Vagina (tissue), 2 donors: Measurements from ENCODE around the gene APCDD1L. TPM values are rescaled to one million over a fixed set of nuclear protein-coding genes. Genes with fewer than 3 reads are reported as not detected.
A peak's percentile ranks its signal among the peaks of the same experiment; 100 is the strongest.
"Not testable (repeated sequence)": the region's sequence is repeated elsewhere in the genome, so short reads cannot be mapped to it uniquely, and the experiment has no call there.

Experiments
- DNase-seq, 2 donors: peaks; one replicate each; pipeline ENCODE4 v3.0.0-alpha.2; 2017; ENCODE audit errors: extremely low spot score in 2 of 2
- H3K27ac ChIP-seq: fragments of 200-600 bp; sonication (generic); one replicate; pipeline ENCODE4 v1.5.1; 2019
- H3K27me3 ChIP-seq: fragments of 200-600 bp; sonication (generic); one replicate; pipeline ENCODE4 v1.5.1; 2019
- H3K36me3 ChIP-seq, 2 donors: fragments of 200-600 bp; sonication (generic); one replicate each; pipeline ENCODE4 v1.5.1; 2017 to 2019
- H3K4me1 ChIP-seq: fragments of 200-600 bp; sonication (generic); one replicate; pipeline ENCODE4 v1.5.1; 2019
- H3K4me3 ChIP-seq, 2 donors: fragments of 200-600 bp; sonication (generic); 1 replicate in 1 of 2; 2 replicates in 1 of 2; pipeline ENCODE4 v1.5.1; 2016 to 2019
- H3K9me3 ChIP-seq: fragments of 200-600 bp; sonication (generic); one replicate; pipeline ENCODE4 v1.5.1; 2019
- POLR2A ChIP-seq, 2 donors: fragments of 450-650 bp; IDR thresholded peaks; one replicate each; pipeline ENCODE4 v1.6.1; 2017; ENCODE audit warnings: antibody characterized with exemption in 2 of 2, mild to moderate bottlenecking in 2 of 2, moderate library complexity in 2 of 2
- POLR2AphosphoS5 ChIP-seq, 2 donors: sonication (generic); formaldehyde crosslinking; IDR thresholded peaks; one replicate each; pipeline ENCODE4 v1.9.0; 2017; ENCODE audit warnings: antibody characterized with exemption in 2 of 2, mild to moderate bottlenecking in 2 of 2, low read depth in 1 of 2; ENCODE audit not compliant: insufficient read depth in 1 of 2
- intact Hi-C: fragments of 100-400 bp; cut with DNase I; formaldehyde crosslinking; loops from one replicate; pipeline ENCODE4 v1.15.1; 2023
- total RNA-seq: library from RNA; depleted of rRNA; stranded (reverse); fragments of >200 nt; gene quantifications from one replicate; pipeline ENCODE4 v1.2.3, GENCODE V29; 2016
- TF ChIP-seq, protein P1 (sequence below), 3 experiments: fragments of 450-650 bp in 2 of 3; fragments of 200-600 bp in 1 of 3; sonication (generic) in 1 of 3; IDR thresholded peaks; one replicate each; pipeline ENCODE4 v1.5.1; 2017 to 2019; ENCODE audit warnings: antibody characterized with exemption in 3 of 3, mild to moderate bottlenecking in 2 of 3, moderate library complexity in 2 of 3

The APCDD1L gene
- total RNA-seq, 1 donor from 2014 or later, result 0.98 TPM

DNA sequence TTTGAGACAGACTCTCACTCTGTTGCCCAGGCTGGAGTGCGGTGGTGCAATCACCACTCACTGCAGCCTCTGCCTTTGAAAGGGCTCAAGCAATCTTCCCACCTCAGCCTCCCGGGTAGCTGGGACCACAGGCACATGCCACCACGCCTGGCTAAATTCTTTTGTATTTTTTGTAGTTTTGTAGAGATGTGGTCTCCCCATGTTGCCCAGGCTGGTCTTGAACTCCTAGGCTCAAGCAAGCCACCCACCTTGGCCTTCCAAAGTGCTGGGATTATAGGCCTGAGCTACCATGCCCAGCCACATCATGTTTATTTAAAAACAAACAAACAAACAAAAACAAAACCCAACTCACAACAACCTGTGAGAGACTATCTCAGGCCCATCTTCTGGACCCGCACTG lies 29.7 kb upstream of the APCDD1L start:
- peaks cover 2% of the 10 kb centered on the region for H3K4me1 ChIP-seq
- peak in 1 of 2 donors; percentile 29 for DNase-seq
- intact Hi-C loops, result no loop called here
- H3K9me3 ChIP-seq, result no peaks in the 10 kb centered on the region
- no peaks in the 10 kb centered on the region for H3K36me3 ChIP-seq
- H3K27me3 ChIP-seq, result no peaks in the 10 kb centered on the region
- TF ChIP-seq, protein P1, sequence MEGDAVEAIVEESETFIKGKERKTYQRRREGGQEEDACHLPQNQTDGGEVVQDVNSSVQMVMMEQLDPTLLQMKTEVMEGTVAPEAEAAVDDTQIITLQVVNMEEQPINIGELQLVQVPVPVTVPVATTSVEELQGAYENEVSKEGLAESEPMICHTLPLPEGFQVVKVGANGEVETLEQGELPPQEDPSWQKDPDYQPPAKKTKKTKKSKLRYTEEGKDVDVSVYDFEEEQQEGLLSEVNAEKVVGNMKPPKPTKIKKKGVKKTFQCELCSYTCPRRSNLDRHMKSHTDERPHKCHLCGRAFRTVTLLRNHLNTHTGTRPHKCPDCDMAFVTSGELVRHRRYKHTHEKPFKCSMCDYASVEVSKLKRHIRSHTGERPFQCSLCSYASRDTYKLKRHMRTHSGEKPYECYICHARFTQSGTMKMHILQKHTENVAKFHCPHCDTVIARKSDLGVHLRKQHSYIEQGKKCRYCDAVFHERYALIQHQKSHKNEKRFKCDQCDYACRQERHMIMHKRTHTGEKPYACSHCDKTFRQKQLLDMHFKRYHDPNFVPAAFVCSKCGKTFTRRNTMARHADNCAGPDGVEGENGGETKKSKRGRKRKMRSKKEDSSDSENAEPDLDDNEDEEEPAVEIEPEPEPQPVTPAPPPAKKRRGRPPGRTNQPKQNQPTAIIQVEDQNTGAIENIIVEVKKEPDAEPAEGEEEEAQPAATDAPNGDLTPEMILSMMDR (IDR thresholded peaks at IDR 0.05), result no peak
- no peak for TF ChIP-seq POLR2AphosphoS5 (IDR thresholded peaks at IDR 0.05; ENCODE audit: insufficient read depth in 1 of 2, low read depth in 1 of 2)
- TF ChIP-seq POLR2A (IDR thresholded peaks at IDR 0.05), result no peak
- H3K4me3 ChIP-seq, result no peak overlapping the region
- H3K27ac ChIP-seq, result no peak overlapping the region

DNA sequence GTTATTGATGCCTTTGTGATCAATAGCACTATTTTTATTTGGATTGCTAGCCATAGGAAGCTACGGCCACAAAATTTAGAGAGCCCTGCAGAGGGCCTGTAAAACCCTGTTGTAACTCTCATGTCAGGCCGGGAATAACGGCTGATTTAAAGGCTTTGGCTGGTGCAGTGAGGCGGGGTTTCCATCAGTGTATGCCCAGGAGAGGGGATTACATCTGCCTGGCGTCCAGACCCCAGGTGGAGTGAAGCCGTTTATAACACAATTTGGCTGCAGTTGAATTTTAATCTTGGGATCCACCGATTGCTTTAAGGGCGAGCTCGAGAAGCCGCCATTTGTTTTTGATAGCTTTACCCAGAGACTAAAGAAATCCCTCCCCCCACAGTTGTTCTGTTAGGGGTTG lies 29.1 kb upstream of the APCDD1L start:
- Histone ChIP-seq H3K27me3 (no peaks in the 10 kb centered on the region), H3K9me3 (no peaks in the 10 kb centered on the region), H3K36me3 (no peaks in the 10 kb centered on the region), H3K27ac (no peak overlapping the region), H3K4me3 (no peak overlapping the region), H3K4me1 (no peaks in the 10 kb centered on the region)
- peak in 1 of 2 donors; percentile 49 for DNase-seq
- TF ChIP-seq, protein P1 (IDR thresholded peaks at IDR 0.05), result no peak
- intact Hi-C loops, result no loop called here

DNA sequence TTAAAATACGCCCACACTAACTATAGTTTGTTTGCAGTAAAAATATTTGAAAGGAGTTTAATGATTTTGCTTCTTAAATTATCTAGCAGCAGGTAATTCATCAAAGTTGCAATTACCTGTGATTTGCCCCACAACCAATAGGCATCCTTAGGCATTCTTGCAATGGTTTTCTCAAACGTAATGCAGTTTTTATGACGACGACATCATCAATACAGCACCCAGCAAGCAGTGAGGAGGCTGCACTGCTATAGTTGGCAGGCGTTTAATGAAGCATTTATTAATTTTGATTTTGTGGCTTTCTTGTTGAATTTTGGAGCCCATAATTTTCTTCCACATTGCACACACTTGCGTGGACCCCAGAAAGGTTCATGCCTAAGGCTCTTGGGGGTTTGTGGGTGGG lies 28.1 kb upstream of the APCDD1L start:
- intact Hi-C loops, result no loop called here
- Histone ChIP-seq H3K27ac (no peak overlapping the region), H3K27me3 (no peaks in the 10 kb centered on the region), H3K4me3 (no peak overlapping the region), H3K36me3 (no peaks in the 10 kb centered on the region), H3K9me3 (no peaks in the 10 kb centered on the region), H3K4me1 (no peaks in the 10 kb centered on the region)
- peak in 1 of 2 donors; percentile 32 for DNase-seq
- no peak for TF ChIP-seq POLR2A (IDR thresholded peaks at IDR 0.05)
- no peak for TF ChIP-seq POLR2AphosphoS5 (IDR thresholded peaks at IDR 0.05; ENCODE audit: insufficient read depth in 1 of 2, low read depth in 1 of 2)
- TF ChIP-seq, protein P1 (IDR thresholded peaks at IDR 0.05), result no peak

DNA sequence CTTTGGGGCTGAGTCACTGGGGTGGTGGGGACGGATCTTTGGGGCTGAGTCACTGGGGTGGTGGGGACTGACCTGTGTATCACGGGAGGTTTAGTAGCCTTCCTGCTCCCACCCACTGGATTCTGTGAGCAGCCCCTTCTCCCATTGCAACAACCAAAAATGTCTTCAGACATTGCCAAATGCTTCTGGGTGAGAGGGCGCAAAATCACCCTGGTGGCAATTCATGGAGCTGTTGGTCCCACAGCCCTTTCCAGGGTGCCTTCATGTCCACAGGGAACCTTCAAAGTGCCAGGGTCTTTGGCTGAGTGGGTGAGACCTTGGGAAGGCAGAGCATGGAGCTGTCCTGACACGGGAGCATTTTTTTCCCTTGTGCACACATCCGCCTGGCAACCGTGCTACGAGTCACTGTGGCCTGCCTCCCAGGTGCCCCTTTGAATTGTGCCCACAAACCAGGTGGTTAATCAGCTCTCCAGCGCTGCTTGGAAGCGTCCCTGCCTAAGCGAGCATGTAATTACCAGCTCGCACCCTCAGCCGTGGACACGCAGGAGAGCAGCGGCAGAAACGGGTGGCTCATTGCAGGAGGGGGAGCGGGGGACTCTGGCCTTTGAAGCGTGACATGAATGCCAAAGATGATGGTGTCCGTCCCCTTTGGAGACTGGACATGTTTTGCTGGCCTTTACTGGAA lies 27.4 kb upstream of the APCDD1L start:
- peak; percentile 58 to 79 for DNase-seq

DNA sequence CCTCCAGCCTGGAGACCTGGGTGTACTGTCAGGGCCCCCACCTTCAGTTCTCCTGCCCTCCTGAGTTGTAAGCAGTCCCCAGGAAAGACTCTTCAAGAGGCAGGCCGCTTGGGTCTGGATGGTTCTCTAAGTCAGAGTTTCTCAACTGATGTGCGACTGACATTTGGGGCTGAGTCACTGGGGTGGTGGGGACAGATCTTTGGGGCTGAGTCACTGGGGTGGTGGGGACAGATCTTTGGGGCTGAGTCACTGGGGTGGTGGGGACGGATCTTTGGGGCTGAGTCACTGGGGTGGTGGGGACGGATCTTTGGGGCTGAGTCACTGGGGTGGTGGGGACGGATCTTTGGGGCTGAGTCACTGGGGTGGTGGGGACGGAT lies 26.8 kb upstream of the APCDD1L start:
- peak in 1 of 2 donors; percentile 29 for DNase-seq
- intact Hi-C loops, H3K4me3 ChIP-seq, H3K27ac ChIP-seq, H3K9me3 ChIP-seq, H3K36me3 ChIP-seq, H3K27me3 ChIP-seq, H3K4me1 ChIP-seq: not testable (repeated sequence)

More for the DNA sequence above, 27.4 kb upstream of the APCDD1L start:
- intact Hi-C loops, result no loop called here
- Histone ChIP-seq H3K27ac (no peak overlapping the region), H3K9me3 (no peaks in the 10 kb centered on the region), H3K4me1 (no peaks in the 10 kb centered on the region), H3K36me3 (no peaks in the 10 kb centered on the region), H3K27me3 (no peaks in the 10 kb centered on the region), H3K4me3 (no peak overlapping the region)
- TF ChIP-seq POLR2A (IDR thresholded peaks at IDR 0.05), result no peak
- TF ChIP-seq, protein P1 (IDR thresholded peaks at IDR 0.05), result no peak
